Lung (tissue), 12 donors: ENCODE data around the gene SLC12A8. TPM values are rescaled to one million over a fixed set of nuclear protein-coding genes. Genes with fewer than 3 reads are reported as not detected.

Experiments used
- ATAC-seq: fragments of 200-7000 bp; cut with Tn5 transposase; one replicate; pipeline ENCODE4 v1.9.1; 2020; ENCODE audit warnings: moderate number of reproducible peaks; ENCODE audit not compliant: insufficient read depth, low FRiP score
- DNase-seq, 3 donors: peaks; one replicate each; pipeline ENCODE4 v3.0.0-alpha.2; 2013 to 2017
- H3K27ac ChIP-seq, 2 donors: one replicate each; pipeline ENCODE4 v1.5.1; 2013; ENCODE audit warnings: mild to moderate bottlenecking in 2 of 2, moderate library complexity in 2 of 2, control low read depth in 1 of 2, inconsistent platforms in 1 of 2, low read depth in 1 of 2, low read length in 1 of 2
- H3K27me3 ChIP-seq, 3 donors: one replicate each; pipeline ENCODE4 v1.5.1; 2013; ENCODE audit warnings: low read length in 2 of 3; ENCODE audit not compliant: control insufficient read depth in 3 of 3, insufficient read depth in 3 of 3
- H3K36me3 ChIP-seq, 4 donors: one replicate each; pipeline ENCODE4 v1.5.1; 2013; ENCODE audit warnings: low read length in 4 of 4, mild to moderate bottlenecking in 1 of 4, moderate library complexity in 1 of 4; ENCODE audit not compliant: control insufficient read depth in 4 of 4, insufficient read depth in 4 of 4
- H3K4me1 ChIP-seq, 5 donors: one replicate each; pipeline ENCODE4 v1.5.1; 2013; ENCODE audit warnings: low read length in 5 of 5, mild to moderate bottlenecking in 2 of 5, moderate library complexity in 1 of 5; ENCODE audit not compliant: control insufficient read depth in 5 of 5, insufficient read depth in 5 of 5
- H3K4me3 ChIP-seq: one replicate; pipeline ENCODE4 v1.5.1; 2013; ENCODE audit warnings: mild to moderate bottlenecking, control low read depth, moderate library complexity
- H3K9ac ChIP-seq, 2 donors: one replicate each; pipeline ENCODE4 v1.5.1; 2013; ENCODE audit warnings: low read length in 2 of 2, control low read depth in 1 of 2; ENCODE audit not compliant: insufficient read depth in 1 of 2
- H3K9me3 ChIP-seq, 4 donors: one replicate each; pipeline ENCODE4 v1.5.1; 2013; ENCODE audit warnings: low read length in 3 of 4, mild to moderate bottlenecking in 1 of 4, moderate library complexity in 1 of 4; ENCODE audit not compliant: control insufficient read depth in 4 of 4, insufficient read depth in 3 of 4
- CTCF ChIP-seq: IDR thresholded peaks from 2 replicates; pipeline ENCODE4 v1.5.1; 2012; ENCODE audit warnings: mild to moderate bottlenecking; ENCODE audit errors: control extremely low read depth, extremely low read depth
- WGBS, 2 donors: extraction: QIAGEN DNeasy Blood & Tissue Kit; methylation state at CpG; one replicate each; pipeline ENCODE4 v1.1.7; 2013; 5-methylcytosine and 5-hydroxymethylcytosine counted together
- polyA plus RNA-seq, 2 donors: library from polyadenylated mRNA; stranded (reverse); fragments of 200-250 nt; gene quantifications; one replicate each; pipeline ENCODE4 v1.2.1, GENCODE V29; 2013
- total RNA-seq, 2 donors: library from RNA; depleted of rRNA in 1 of 2; stranded (reverse); fragments of >200 nt in 1 of 2; gene quantifications; one replicate each; pipeline ENCODE4 v1.2.1, GENCODE V29; 2014 to 2021
- donor health status: control.
- donor health status: control.
- donor health status: Bipolar disorder and iron deficiency.
- donor health status: healthy.
- donor health status: DM: yes; HTN: yes; CAD: no.

The SLC12A8 gene
- total and polyA plus RNA-seq, 4 donors = 3.1 to 9.8 (median 5.8) TPM

- no peak overlapping the region for H3K27ac ChIP-seq
- 93 to 98% methylated on average over 7 of the region's 7 CpGs for WGBS, 2 donors
- TF ChIP-seq CTCF = no peak
- H3K4me1 ChIP-seq = peaks cover 0 to 21% (median 0%) of the 10 kb centered on the region in 5 donors
- no peak overlapping the region for H3K4me3 ChIP-seq
- H3K9ac ChIP-seq = no peak overlapping the region
- DNase-seq (no peak), ATAC-seq (no peak)
- peaks cover 0 to 2% (median 0%) of the 10 kb centered on the region in 4 donors for H3K36me3 ChIP-seq
- no peaks in the 10 kb centered on the region for H3K27me3 ChIP-seq
- no peaks in the 10 kb centered on the region for H3K9me3 ChIP-seq
Measured at GRCh38 chr3:125189378-125190165, 23.0 kb downstream of the SLC12A8 start.

GRCh38 chr3:125188955-125189354 is 23.6 kb downstream of the SLC12A8 start:
- Histone ChIP-seq H3K9ac (no peak overlapping the region), H3K27me3 (no peaks in the 10 kb centered on the region), H3K27ac (no peak overlapping the region), H3K4me3 (no peak overlapping the region), H3K36me3 (peaks cover 0 to 2% (median 0%) of the 10 kb centered on the region in 4 donors), H3K4me1 (peaks cover 0 to 18% (median 0%) of the 10 kb centered on the region in 5 donors), H3K9me3 (no peaks in the 10 kb centered on the region)
- 95 to 97% methylated on average over 2 of the region's 2 CpGs for WGBS, 2 donors
- no peak for TF ChIP-seq CTCF
- DNase-seq (no peak), ATAC-seq (no peak)

GRCh38 chr3:125187599-125187910 is 25.0 kb downstream of the SLC12A8 start:
- 78 to 81% methylated on average over 5 of the region's 5 CpGs for WGBS, 2 donors

More at GRCh38 chr3:125187599-125187910, 25.0 kb downstream of the SLC12A8 start:
- no peaks in the 10 kb centered on the region for H3K27me3 ChIP-seq
- H3K4me1 ChIP-seq = peaks cover 0 to 18% (median 0%) of the 10 kb centered on the region in 5 donors
- no peak overlapping the region for H3K27ac ChIP-seq
- peaks cover 0 to 2% (median 0%) of the 10 kb centered on the region in 4 donors for H3K36me3 ChIP-seq
- no peak overlapping the region for H3K9ac ChIP-seq
- no peak overlapping the region for H3K4me3 ChIP-seq
- DNase-seq = no peak
- no peak for ATAC-seq
- no peaks in the 10 kb centered on the region for H3K9me3 ChIP-seq
- TF ChIP-seq CTCF = no peak
